HG02870 (cell line): ENCODE results near the gene FGGY.
A peak's percentile ranks its signal among the peaks of the same experiment; 100 is the strongest.

Source experiments
- ATAC-seq: cut with Tn5 transposase; IDR thresholded peaks from one replicate; pipeline ENCODE4 v1.9.1; 2021; ENCODE audit warnings: mild to moderate bottlenecking, moderate library complexity; ENCODE audit not compliant: unreplicated experiment

The FGGY gene

GRCh38 chr1:59314776-59315528 lies 18.1 kb downstream of the FGGY start:
- ATAC-seq, result no peak

GRCh38 chr1:59315529-59316463 lies 18.9 kb downstream of the FGGY start:
- ATAC-seq, result no peak

- ATAC-seq, result peak; percentile 84
These were observed 19.7 kb downstream of the FGGY start for GRCh38 chr1:59316497-59317128.

- ATAC-seq, result no peak
These were observed 20.4 kb downstream of the FGGY start for GRCh38 chr1:59317343-59317742.

GRCh38 chr1:59317780-59318179 lies 20.9 kb downstream of the FGGY start:
- no peak for ATAC-seq

- no peak for ATAC-seq
These were observed 21.5 kb downstream of the FGGY start for GRCh38 chr1:59318271-59318860.

- ATAC-seq, result no peak
These were observed 25.5 kb downstream of the FGGY start for GRCh38 chr1:59322394-59322793.

- no peak for ATAC-seq
These were observed 25.9 kb downstream of the FGGY start for GRCh38 chr1:59322814-59323213.

- ATAC-seq, result no peak
These were observed 27.0 kb downstream of the FGGY start for GRCh38 chr1:59323879-59324278.

- ATAC-seq, result no peak
These were observed 31.5 kb downstream of the FGGY start for GRCh38 chr1:59328353-59328752.

- ATAC-seq, result no peak
These were observed 32.6 kb downstream of the FGGY start for GRCh38 chr1:59329412-59330053.

- ATAC-seq, result no peak
These were observed 35.1 kb downstream of the FGGY start for GRCh38 chr1:59331686-59332620.

GRCh38 chr1:59332983-59333382 lies 36.1 kb downstream of the FGGY start:
- peak; percentile 58 for ATAC-seq

GRCh38 chr1:59333626-59334277 lies 36.9 kb downstream of the FGGY start:
- no peak for ATAC-seq

- peak; percentile 58 for ATAC-seq
These were observed 43.8 kb downstream of the FGGY start for GRCh38 chr1:59340411-59341307.

GRCh38 chr1:59342801-59343575 lies 46.1 kb downstream of the FGGY start:
- ATAC-seq, result no peak

GRCh38 chr1:59343576-59343840 lies 46.6 kb downstream of the FGGY start:
- no peak for ATAC-seq

GRCh38 chr1:59345221-59345620 lies 48.3 kb downstream of the FGGY start:
- ATAC-seq, result no peak
